BJ (cell line): ENCODE data around the gene UNC80. TPM values are rescaled to one million over a fixed set of nuclear protein-coding genes. Genes with fewer than 3 reads are reported as not detected.

ENCODE experiments used
- CTCF ChIA-PET: fragments of 350-600 bp; formaldehyde crosslinking; extraction: SDS; loops from one replicate; lab custom pipeline; 2021; ENCODE audit warnings: antibody characterized with exemption, inconsistent platforms; lab: Yijun Ruan, JAX
- POLR2A ChIA-PET: fragments of 300-600 bp; sonication (Branson Sonifier 250); formaldehyde crosslinking; extraction: SDS; loops from one replicate; lab custom pipeline; 2021; ENCODE audit warnings: antibody characterized with exemption; lab: Charles Lee
- DNase-seq: peaks from one replicate; pipeline ENCODE4 v3.0.0-alpha.2; 2011; ENCODE audit warnings: low read depth
- H3K27me3 ChIP-seq: 2 replicates; pipeline ENCODE4 v1.6.0; 2011; ENCODE audit warnings: low read length; ENCODE audit not compliant: control insufficient read depth, insufficient read depth
- H3K36me3 ChIP-seq: 2 replicates; pipeline ENCODE4 v1.5.1; 2011; ENCODE audit warnings: low read length; ENCODE audit not compliant: control insufficient read depth, insufficient read depth
- H3K4me3 ChIP-seq: 2 replicates; pipeline ENCODE4 v1.5.1; 2011; ENCODE audit warnings: low read depth, mild to moderate bottlenecking, control low read depth, low read length
- CTCF ChIP-seq: IDR thresholded peaks from 2 replicates; pipeline ENCODE4 v1.5.1; 2011; ENCODE audit warnings: low read depth, mild to moderate bottlenecking, control low read depth, inconsistent platforms, low read length, moderate library complexity; ENCODE audit not compliant: insufficient read depth
- polyA minus RNA-seq: library from RNA; depleted of rRNA, polyadenylated mRNA; stranded (reverse); fragments of >200 nt; gene quantifications from 2 replicates; pipeline ENCODE4 v1.2.3, GENCODE V29; 2011; rRNA and poly(A)+ RNA removed
- polyA plus RNA-seq: library from polyadenylated mRNA; depleted of rRNA; stranded (reverse); fragments of >200 nt; gene quantifications from 2 replicates; pipeline ENCODE4 v1.2.3, GENCODE V29; 2011; rRNA removed

UNC80 gene
- not detected in 2 replicates for polyA plus RNA-seq
- not detected in 2 replicates for polyA minus RNA-seq

GRCh38 chr2:209771474-209772289, at the start of gene UNC80:
TSS of gene UNC80 (plus strand) at chr2:209771832. CDS start at chr2:209772073, 241 bp downstream.
- Histone ChIP-seq H3K4me3 (peak within 1 kb of the TSS; percentile 32), H3K27me3 (no peaks in the 10 kb centered on the region), H3K36me3 (no peaks in the 10 kb centered on the region)
- DNase-seq: no peak
- POLR2A ChIA-PET: no interaction called here
- CTCF ChIA-PET: no interaction called here
- TF ChIP-seq CTCF: no peak

- no peaks in the 10 kb centered on the region for H3K36me3 ChIP-seq
- no peaks in the 10 kb centered on the region for H3K27me3 ChIP-seq
- no peak for TF ChIP-seq CTCF
- POLR2A ChIA-PET: no interaction called here
- CTCF ChIA-PET: no interaction called here
- H3K4me3 ChIP-seq: no peak overlapping the region
- no peak for DNase-seq
Observed at GRCh38 chr2:209726311-209726710, 45.3 kb upstream of the UNC80 start.

- Histone ChIP-seq H3K27me3 (no peaks in the 10 kb centered on the region), H3K36me3 (no peaks in the 10 kb centered on the region), H3K4me3 (no peak overlapping the region)
- CTCF ChIA-PET: no interaction called here
- no peak for DNase-seq
- POLR2A ChIA-PET: interaction anchor here (0.7 kb wide), 1 partner anchor 120 kb away, joined by 3 read pairs; no protein-coding TSS in a partner anchor
- no peak for TF ChIP-seq CTCF
Observed at GRCh38 chr2:209727077-209727476, 44.6 kb upstream of the UNC80 start.

- H3K4me3 ChIP-seq: no peak overlapping the region
- no peaks in the 10 kb centered on the region for H3K36me3 ChIP-seq
- TF ChIP-seq CTCF: no peak
- ChIA-PET POLR2A (no interaction called here), CTCF (no interaction called here)
- H3K27me3 ChIP-seq: no peaks in the 10 kb centered on the region
- DNase-seq: no peak
Observed at GRCh38 chr2:209734805-209735204, 36.8 kb upstream of the UNC80 start.

- ChIA-PET POLR2A (no interaction called here), CTCF (no interaction called here)
- H3K27me3 ChIP-seq: no peaks in the 10 kb centered on the region
- H3K36me3 ChIP-seq: no peaks in the 10 kb centered on the region
- no peak for DNase-seq
- H3K4me3 ChIP-seq: no peak overlapping the region
- no peak for TF ChIP-seq CTCF
Observed at GRCh38 chr2:209741953-209742352, 29.7 kb upstream of the UNC80 start.
